NT2/D1 (cell line): ENCODE results near the gene SLCO3A1.

ENCODE experiments used
- SUZ12 ChIP-seq: IDR thresholded peaks from 2 replicates; pipeline ENCODE4 v1.6.1; 2011; ENCODE audit not compliant: insufficient read length, insufficient read depth; ENCODE audit errors: extremely low read depth
- YY1 ChIP-seq: IDR thresholded peaks from 2 replicates; pipeline ENCODE4 v1.6.1; 2011; ENCODE audit not compliant: insufficient read length, insufficient read depth
- ZNF274 ChIP-seq: IDR thresholded peaks from 2 replicates; pipeline ENCODE4 v1.6.1; 2011; ENCODE audit warnings: mild to moderate bottlenecking, low read depth, low read length

DNA sequence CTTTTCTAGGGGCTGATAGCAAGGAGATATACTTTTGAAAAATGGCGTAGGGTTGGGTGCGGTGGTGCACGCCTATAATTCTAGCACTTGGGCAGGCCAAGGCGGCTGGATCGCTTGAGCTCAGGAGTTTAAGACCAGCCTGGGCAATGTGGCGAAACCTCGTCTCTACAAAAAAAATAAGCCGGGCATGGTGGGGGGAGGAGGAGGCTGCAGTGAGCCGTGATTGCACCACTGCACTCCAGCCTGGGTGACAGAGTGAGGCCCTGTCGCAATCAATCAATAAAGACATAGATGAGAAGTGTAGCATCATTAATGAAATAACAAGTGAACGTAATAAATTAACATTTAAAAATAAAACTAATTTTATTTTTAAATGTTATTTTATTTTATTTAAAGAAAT is 134.6 kb downstream of the SLCO3A1 start:
- TF ChIP-seq ZNF274 (no peak), YY1 (no peak), SUZ12 (no peak)
